NOMO-1 treated with DMSO at 0.1 percent for 48 hours (cell line): ENCODE data around the gene PAK1IP1.
"Not testable (repeated sequence)": the region's sequence is repeated elsewhere in the genome, so short reads cannot be mapped to it uniquely, and the experiment has no call there.

ENCODE experiments used
- DNase-seq: peaks from one replicate; lab custom pipeline; 2025; ENCODE audit not compliant: unreplicated experiment; lab: John Stamatoyannopoulos, UW

PAK1IP1 gene

GRCh38 chr6:10690651-10691445, 3.9 kb upstream of the PAK1IP1 start:
- DNase-seq, result peak; percentile 63

GRCh38 chr6:10692965-10693538, 1.7 kb upstream of the PAK1IP1 start:
- DNase-seq, result no peak

GRCh38 chr6:10695086-10695657, 400 bp downstream of the PAK1IP1 start:
- DNase-seq, result no peak

GRCh38 chr6:10696655-10697054, 1.9 kb downstream of the PAK1IP1 start:
- DNase-seq, result no peak

GRCh38 chr6:10713962-10714361, 19.2 kb downstream of the PAK1IP1 start:
- no peak for DNase-seq

GRCh38 chr6:10719296-10719963, 24.7 kb downstream of the PAK1IP1 start:
- DNase-seq, result no peak

GRCh38 chr6:10719964-10720264, 25.1 kb downstream of the PAK1IP1 start:
- no peak for DNase-seq

- DNase-seq, result no peak
These were observed 25.6 kb downstream of the PAK1IP1 start for GRCh38 chr6:10720265-10720959.

GRCh38 chr6:10720960-10721849, 26.4 kb downstream of the PAK1IP1 start:
- DNase-seq, result not testable (repeated sequence)

- no peak for DNase-seq
These were observed 27.2 kb downstream of the PAK1IP1 start for GRCh38 chr6:10721850-10722569.

- DNase-seq, result no peak
These were observed 27.7 kb downstream of the PAK1IP1 start for GRCh38 chr6:10722570-10722819.

GRCh38 chr6:10722820-10723566, 28.2 kb downstream of the PAK1IP1 start, which contains the start of gene TMEM14C:
Gene TMEM14C, plus strand, starts transcription at chr6:10723070. Its CDS starts 1,544 bp downstream, at chr6:10724614.
- peak; percentile 93 for DNase-seq

- DNase-seq, result no peak
These were observed 28.8 kb downstream of the PAK1IP1 start for GRCh38 chr6:10723567-10723881.

GRCh38 chr6:10725044-10725443, 30.3 kb downstream of the PAK1IP1 start:
- DNase-seq, result no peak

GRCh38 chr6:10725716-10726115, 30.9 kb downstream of the PAK1IP1 start:
- no peak for DNase-seq

GRCh38 chr6:10730254-10730653, 35.5 kb downstream of the PAK1IP1 start:
- peak; percentile 34 for DNase-seq

- DNase-seq, result no peak
These were observed 38.5 kb downstream of the PAK1IP1 start for GRCh38 chr6:10733151-10733715.

GRCh38 chr6:10733863-10734262, 39.1 kb downstream of the PAK1IP1 start:
- no peak for DNase-seq

GRCh38 chr6:10736731-10737130, 42.0 kb downstream of the PAK1IP1 start:
- DNase-seq, result no peak
